ENCODE results near the gene ZNF488.

DNA sequence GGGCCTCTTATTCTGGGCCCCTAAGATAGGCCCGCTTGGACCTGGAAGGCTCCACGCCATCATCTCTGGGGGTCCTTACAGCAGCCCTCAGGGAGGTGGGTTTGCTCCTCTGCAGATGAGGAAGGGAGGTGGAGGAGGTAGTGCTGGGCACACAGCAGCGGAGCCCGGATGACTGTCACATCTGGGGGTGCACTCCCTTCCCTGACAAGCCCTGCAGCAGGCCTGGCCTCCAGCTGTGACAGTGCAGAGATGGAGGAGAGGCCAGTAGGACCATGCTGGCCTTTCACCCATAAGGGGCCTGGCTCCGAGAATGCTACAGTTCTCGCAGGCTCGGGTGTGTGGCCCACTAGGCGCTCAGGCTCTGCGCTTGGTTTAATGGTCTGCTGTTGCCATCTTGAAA is 52.6 kb downstream of the ZNF488 start:
- TF ChIP-seq CTCF (IDR thresholded peaks at IDR 0.05) (no peak), POLR2A (IDR thresholded peaks at IDR 0.05) (no peak)
